ENCODE data around the gene RPS6KA2. TPM values are rescaled to one million over a fixed set of nuclear protein-coding genes. Genes with fewer than 3 reads are reported as not detected.

Gene RPS6KA2
- total RNA-seq, 1 donor from 2014 or later: 37.5 TPM

DNA sequence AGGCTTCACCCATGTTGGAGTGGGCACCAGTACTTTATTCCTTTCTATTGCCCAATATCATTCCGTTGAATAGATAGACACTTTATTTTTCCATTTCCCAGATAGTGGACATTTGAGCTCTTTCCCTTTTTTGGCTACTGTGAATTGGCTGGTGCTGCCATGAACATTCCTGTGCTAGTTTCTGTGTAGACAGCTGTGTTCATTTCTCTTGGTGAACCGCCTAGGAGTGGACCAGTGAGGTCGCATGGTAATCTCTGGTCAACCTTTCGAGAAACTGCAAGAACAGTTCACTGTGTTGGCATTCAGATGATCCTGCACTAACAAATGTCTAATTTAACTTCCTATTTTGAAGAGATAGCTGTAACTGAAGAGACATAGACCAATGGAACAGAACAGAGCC, 99.2 kb downstream of the RPS6KA2 start:
- Mint-ChIP-seq H3K9me3 (ENCODE audit: low read depth) (no peaks in the 10 kb centered on the region), H3K4me3 (ENCODE audit: low read depth) (no peak overlapping the region), H3K27ac (no peak overlapping the region), H3K27me3 (no peaks in the 10 kb centered on the region), H3K4me1 (ENCODE audit: low read depth) (no peaks in the 10 kb centered on the region), H3K36me3 (ENCODE audit: insufficient read depth) (peaks cover 23% of the 10 kb centered on the region)
- TF ChIP-seq, protein P1, sequence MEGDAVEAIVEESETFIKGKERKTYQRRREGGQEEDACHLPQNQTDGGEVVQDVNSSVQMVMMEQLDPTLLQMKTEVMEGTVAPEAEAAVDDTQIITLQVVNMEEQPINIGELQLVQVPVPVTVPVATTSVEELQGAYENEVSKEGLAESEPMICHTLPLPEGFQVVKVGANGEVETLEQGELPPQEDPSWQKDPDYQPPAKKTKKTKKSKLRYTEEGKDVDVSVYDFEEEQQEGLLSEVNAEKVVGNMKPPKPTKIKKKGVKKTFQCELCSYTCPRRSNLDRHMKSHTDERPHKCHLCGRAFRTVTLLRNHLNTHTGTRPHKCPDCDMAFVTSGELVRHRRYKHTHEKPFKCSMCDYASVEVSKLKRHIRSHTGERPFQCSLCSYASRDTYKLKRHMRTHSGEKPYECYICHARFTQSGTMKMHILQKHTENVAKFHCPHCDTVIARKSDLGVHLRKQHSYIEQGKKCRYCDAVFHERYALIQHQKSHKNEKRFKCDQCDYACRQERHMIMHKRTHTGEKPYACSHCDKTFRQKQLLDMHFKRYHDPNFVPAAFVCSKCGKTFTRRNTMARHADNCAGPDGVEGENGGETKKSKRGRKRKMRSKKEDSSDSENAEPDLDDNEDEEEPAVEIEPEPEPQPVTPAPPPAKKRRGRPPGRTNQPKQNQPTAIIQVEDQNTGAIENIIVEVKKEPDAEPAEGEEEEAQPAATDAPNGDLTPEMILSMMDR (IDR thresholded peaks at IDR 0.05; ENCODE audit: unreplicated experiment): no peak
- no peak for DNase-seq (ENCODE audit: low spot score, unreplicated experiment)

DNA sequence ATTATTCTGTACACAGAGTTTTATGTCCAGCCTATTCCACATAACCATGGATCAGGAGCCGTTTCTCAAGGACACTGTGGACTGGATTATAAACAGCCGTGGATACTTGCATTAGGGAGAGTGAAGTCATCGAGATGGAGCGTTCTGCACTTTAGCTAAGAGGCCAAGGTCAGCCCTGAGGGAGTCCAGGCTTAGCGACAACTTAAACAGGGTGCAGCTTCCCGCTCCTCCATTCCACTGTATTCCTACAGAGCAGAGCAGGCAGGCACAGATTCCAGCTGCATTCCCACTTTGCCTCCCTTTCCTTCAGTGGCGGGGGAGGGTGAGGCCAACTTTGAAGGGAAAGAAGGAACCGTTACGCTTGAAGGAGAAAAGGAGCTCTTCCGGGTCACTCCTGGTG, 100.1 kb downstream of the RPS6KA2 start:
- TF ChIP-seq, protein P1 (IDR thresholded peaks at IDR 0.05; ENCODE audit: unreplicated experiment): no peak
- Mint-ChIP-seq H3K9me3 (ENCODE audit: low read depth) (no peaks in the 10 kb centered on the region), H3K27ac (no peak overlapping the region), H3K4me1 (ENCODE audit: low read depth) (no peaks in the 10 kb centered on the region), H3K27me3 (no peaks in the 10 kb centered on the region), H3K36me3 (ENCODE audit: insufficient read depth) (peaks cover 27% of the 10 kb centered on the region), H3K4me3 (ENCODE audit: low read depth) (no peak overlapping the region)
- no peak for DNase-seq (ENCODE audit: low spot score, unreplicated experiment)

DNA sequence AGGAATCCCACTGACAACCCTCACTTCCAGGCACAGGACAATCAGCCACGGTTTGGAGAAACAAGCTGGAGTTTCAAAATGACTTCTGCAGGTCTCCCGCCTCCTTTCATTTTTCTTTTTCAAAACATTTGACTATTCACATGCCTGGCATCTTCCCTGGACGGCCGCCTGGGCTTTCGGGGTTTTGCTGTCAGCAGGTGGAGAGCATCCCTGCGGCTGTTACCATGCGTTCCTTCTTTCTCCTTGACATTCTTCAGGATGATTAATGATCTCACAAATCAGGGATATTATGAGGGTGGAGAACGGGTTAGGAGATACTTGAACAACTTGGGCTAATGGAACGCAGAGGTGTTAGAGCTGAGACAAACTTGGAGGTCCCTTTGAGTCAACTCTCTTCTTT, 101.5 kb downstream of the RPS6KA2 start:
- peaks cover 32% of the 10 kb centered on the region for H3K36me3 Mint-ChIP-seq (ENCODE audit: insufficient read depth)
- H3K27ac Mint-ChIP-seq: no peak overlapping the region
- DNase-seq (ENCODE audit: low spot score, unreplicated experiment): no peak
- no peak overlapping the region for H3K4me3 Mint-ChIP-seq (ENCODE audit: low read depth)
- no peaks in the 10 kb centered on the region for H3K9me3 Mint-ChIP-seq (ENCODE audit: low read depth)
- no peaks in the 10 kb centered on the region for H3K27me3 Mint-ChIP-seq
- TF ChIP-seq, protein P1 (IDR thresholded peaks at IDR 0.05; ENCODE audit: unreplicated experiment): no peak
- H3K4me1 Mint-ChIP-seq (ENCODE audit: low read depth): no peaks in the 10 kb centered on the region

DNA sequence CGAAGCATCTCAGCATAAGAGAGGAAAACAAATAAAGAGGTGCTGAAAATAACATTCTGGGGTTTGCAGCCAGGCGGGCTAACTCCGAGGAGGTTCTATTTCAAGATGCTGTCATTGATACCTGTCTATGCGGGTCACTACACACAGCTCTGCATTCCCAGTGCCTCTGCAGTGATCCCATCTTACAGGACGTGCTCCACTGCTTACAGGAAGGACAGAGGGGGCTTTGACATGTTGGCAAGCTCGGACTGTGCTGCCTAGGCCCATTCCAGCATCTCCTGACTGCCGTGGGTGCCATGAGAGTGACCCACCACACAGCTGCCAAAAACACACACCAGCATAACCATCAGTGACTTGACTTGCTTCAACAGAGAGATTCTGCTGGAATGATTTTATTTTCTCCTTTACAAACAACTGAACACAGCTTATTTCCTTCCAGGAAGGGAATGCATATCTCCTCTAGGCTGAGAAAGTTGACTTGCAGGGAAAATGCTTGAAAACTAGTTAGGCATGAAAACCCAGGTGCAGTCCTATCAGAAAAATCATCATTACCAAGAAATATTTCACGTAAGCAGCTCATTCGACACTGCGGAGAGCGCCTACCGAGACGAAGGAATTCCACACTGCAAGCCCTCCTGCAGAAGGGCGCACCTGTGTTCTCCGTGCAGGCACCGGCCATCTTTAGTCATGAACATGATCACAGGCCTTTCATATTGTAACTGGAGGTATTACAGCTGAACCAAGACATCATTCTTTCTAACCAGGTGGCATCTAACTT, 103.1 kb downstream of the RPS6KA2 start:
- Mint-ChIP-seq H3K27ac (no peak overlapping the region), H3K27me3 (no peaks in the 10 kb centered on the region), H3K36me3 (ENCODE audit: insufficient read depth) (peaks cover 31% of the 10 kb centered on the region), H3K4me1 (ENCODE audit: low read depth) (no peaks in the 10 kb centered on the region), H3K9me3 (ENCODE audit: low read depth) (peaks cover under 1% of the 10 kb centered on the region), H3K4me3 (ENCODE audit: low read depth) (no peak overlapping the region)
- TF ChIP-seq, protein P1 (IDR thresholded peaks at IDR 0.05; ENCODE audit: unreplicated experiment): no peak
- no peak for DNase-seq (ENCODE audit: low spot score, unreplicated experiment)

DNA sequence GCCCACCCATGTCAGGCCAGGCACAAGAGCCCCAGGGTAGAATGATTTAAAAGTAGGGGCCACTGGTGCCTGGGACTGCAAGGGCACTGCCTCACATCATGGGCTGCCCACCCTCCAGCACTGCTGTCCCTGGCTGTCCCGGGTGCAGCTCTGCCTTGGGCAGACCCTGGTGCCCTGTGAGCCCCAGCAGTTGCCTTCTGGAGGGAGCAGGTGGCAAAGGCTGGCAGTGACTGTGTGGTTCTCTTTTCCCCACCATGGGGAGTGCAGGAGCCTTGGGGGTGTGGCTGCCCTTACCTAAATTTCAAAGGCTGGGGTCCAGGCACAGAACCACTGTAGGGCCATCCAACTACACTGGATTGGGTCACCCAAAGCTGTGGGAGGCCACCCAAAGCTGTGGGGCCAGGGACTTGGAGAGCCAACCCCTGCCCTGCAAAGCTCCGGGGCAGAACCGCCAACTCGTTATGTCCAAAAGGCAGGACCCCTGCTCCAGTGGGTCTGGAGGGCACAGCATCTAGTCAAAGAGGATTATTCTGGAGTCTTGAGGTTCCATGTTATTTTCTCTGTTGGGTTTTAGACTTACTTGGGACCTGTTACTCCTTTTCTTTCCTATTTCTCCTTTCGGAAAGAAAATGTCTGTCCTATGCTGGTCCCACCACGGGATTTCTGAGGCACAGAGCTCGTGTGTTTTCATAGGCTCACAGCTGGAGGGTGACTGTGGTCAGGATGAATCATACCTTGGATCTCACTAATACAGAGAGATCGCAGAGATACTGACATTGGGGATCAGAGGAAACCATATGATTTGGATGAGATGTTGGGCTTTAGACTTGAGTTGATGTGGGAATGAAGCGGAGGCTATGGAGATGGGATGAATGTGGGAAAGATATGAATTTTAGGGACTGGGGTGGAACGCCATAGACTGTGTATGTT, 105.9 kb downstream of the RPS6KA2 start:
- no peaks in the 10 kb centered on the region for H3K4me1 Mint-ChIP-seq (ENCODE audit: low read depth)
- no peaks in the 10 kb centered on the region for H3K27me3 Mint-ChIP-seq
- TF ChIP-seq, protein P1 (IDR thresholded peaks at IDR 0.05; ENCODE audit: unreplicated experiment): no peak
- H3K27ac Mint-ChIP-seq: no peak overlapping the region
- H3K36me3 Mint-ChIP-seq (ENCODE audit: insufficient read depth): peaks cover 39% of the 10 kb centered on the region
- peaks cover 3% of the 10 kb centered on the region for H3K9me3 Mint-ChIP-seq (ENCODE audit: low read depth)
- H3K4me3 Mint-ChIP-seq (ENCODE audit: low read depth): no peak overlapping the region
- no peak for DNase-seq (ENCODE audit: low spot score, unreplicated experiment)
